ENCODE measurements around the gene TP53.
A peak's percentile ranks its signal among the peaks of the same experiment; 100 is the strongest.

The TP53 gene

GRCh38 chr17:7697828-7698588 lies 10.7 kb upstream of the TP53 start:
- no peak overlapping the region for H3K27ac ChIP-seq
- TF ChIP-seq CTCF (conservative IDR thresholded peaks at IDR 0.05) = no peak

GRCh38 chr17:7695586-7695985 lies 8.3 kb upstream of the TP53 start:
- no peak overlapping the region for H3K27ac ChIP-seq
- TF ChIP-seq CTCF (conservative IDR thresholded peaks at IDR 0.05) = no peak

GRCh38 chr17:7688808-7689316 lies 1.6 kb upstream of the TP53 start:
- peak overlapping the region; percentile 98 for H3K27ac ChIP-seq
- TF ChIP-seq CTCF (conservative IDR thresholded peaks at IDR 0.05) = no peak

GRCh38 chr17:7687908-7688807 lies 868 bp upstream of the TP53 start, which contains the start of gene WRAP53:
TSS of gene WRAP53 (plus strand) at chr17:7688477. CDS start at chr17:7688649, 172 bp downstream.
- peak; percentile 93 for TF ChIP-seq CTCF (conservative IDR thresholded peaks at IDR 0.05)
- peak within 1 kb of the TSS; percentile 98 for H3K27ac ChIP-seq

- H3K27ac ChIP-seq = peak overlapping the region; percentile 98
- no peak for TF ChIP-seq CTCF (conservative IDR thresholded peaks at IDR 0.05)
Observed at GRCh38 chr17:7686222-7687071, 843 bp downstream of the TP53 start.

- peak overlapping the region; percentile 98 for H3K27ac ChIP-seq
- TF ChIP-seq CTCF (conservative IDR thresholded peaks at IDR 0.05) = no peak
Observed at GRCh38 chr17:7685533-7686221, 1.6 kb downstream of the TP53 start.
